ENCODE data around the gene IGF1R.

Gene IGF1R

GRCh38 chr15:98735304-98735703, 87.0 kb downstream of the IGF1R start:
- H3K27ac ChIP-seq: no peak overlapping the region
- TF ChIP-seq CTCF (conservative IDR thresholded peaks at IDR 0.05) (no peak), ZFX (IDR thresholded peaks at IDR 0.05) (no peak)

- TF ChIP-seq CTCF (conservative IDR thresholded peaks at IDR 0.05) (no peak), ZFX (IDR thresholded peaks at IDR 0.05) (no peak)
- H3K27ac ChIP-seq: no peak overlapping the region
These were observed 87.7 kb downstream of the IGF1R start for GRCh38 chr15:98735895-98736617.

GRCh38 chr15:98737159-98737558, 88.8 kb downstream of the IGF1R start:
- TF ChIP-seq ZFX (IDR thresholded peaks at IDR 0.05): no peak
- no peak for TF ChIP-seq CTCF (conservative IDR thresholded peaks at IDR 0.05)
- H3K27ac ChIP-seq: no peak overlapping the region

- no peak overlapping the region for H3K27ac ChIP-seq
- TF ChIP-seq ZFX (IDR thresholded peaks at IDR 0.05) (no peak), CTCF (conservative IDR thresholded peaks at IDR 0.05) (no peak)
These were observed 89.4 kb downstream of the IGF1R start for GRCh38 chr15:98737721-98738120.

GRCh38 chr15:98738689-98739401, 90.5 kb downstream of the IGF1R start:
- H3K27ac ChIP-seq: no peak overlapping the region
- TF ChIP-seq CTCF (conservative IDR thresholded peaks at IDR 0.05) (no peak), ZFX (IDR thresholded peaks at IDR 0.05) (no peak)

- no peak for TF ChIP-seq ZFX (IDR thresholded peaks at IDR 0.05)
- TF ChIP-seq CTCF (conservative IDR thresholded peaks at IDR 0.05): no peak
- H3K27ac ChIP-seq: no peak overlapping the region
These were observed 92.0 kb downstream of the IGF1R start for GRCh38 chr15:98740295-98740694.

- no peak for TF ChIP-seq ZFX (IDR thresholded peaks at IDR 0.05)
- TF ChIP-seq CTCF (conservative IDR thresholded peaks at IDR 0.05): no peak
- H3K27ac ChIP-seq: no peak overlapping the region
These were observed 92.6 kb downstream of the IGF1R start for GRCh38 chr15:98740963-98741362.
